PC-3 (cell line): Measurements from ENCODE around the gene SHROOM2. TPM values are rescaled to one million over a fixed set of nuclear protein-coding genes. Genes with fewer than 3 reads are reported as not detected.
"Not testable (repeated sequence)": the region's sequence is repeated elsewhere in the genome, so short reads cannot be mapped to it uniquely, and the experiment has no call there.

Source experiments
- ATAC-seq: fragments of 200-7000 bp; cut with Tn5 transposase; 2 replicates; pipeline ENCODE4 v1.9.1; 2020; ENCODE audit warnings: mild to moderate bottlenecking, moderate library complexity
- BruUV-seq: library from RNA; stranded (reverse); fragments of 400-500 nt; replicated peaks from 2 replicates; lab custom pipeline; 2021; lab: Mats Ljungman, UMichigan
- CTCF ChIA-PET: fragments of 300-600 bp; sonication (Branson Sonifier 250); formaldehyde crosslinking; loops from one replicate; lab custom pipeline; 2022; ENCODE audit warnings: antibody characterized with exemption; lab: Charles Lee
- POLR2A ChIA-PET: fragments of 300-600 bp; sonication (Branson Sonifier 250); formaldehyde crosslinking; loops from one replicate; lab custom pipeline; 2022; ENCODE audit warnings: antibody characterized with exemption; ENCODE audit not compliant: unreplicated experiment; lab: Charles Lee
- DNase-seq: peaks from one replicate; pipeline ENCODE4 v3.0.0-alpha.2; 2015
- H2AFZ ChIP-seq: fragments of 300-600 bp; sonication (generic); 2 replicates; pipeline ENCODE4 v1.6.0; 2016; ENCODE audit warnings: antibody characterized with exemption, low read length
- H3F3A ChIP-seq: fragments of 300-600 bp; sonication (generic); one replicate; pipeline ENCODE4 v1.6.0; 2017; ENCODE audit warnings: antibody characterized with exemption, low read length, control low read depth, mild to moderate bottlenecking; ENCODE audit not compliant: unreplicated experiment
- H3K27ac ChIP-seq: fragments of 300-600 bp; sonication (generic); 2 replicates; pipeline ENCODE4 v1.5.1; 2016; ENCODE audit warnings: mild to moderate bottlenecking, low read length
- H3K27me3 ChIP-seq: fragments of 300-600 bp; sonication (generic); 2 replicates; pipeline ENCODE4 v1.6.1; 2016; ENCODE audit warnings: low read length, mixed read lengths
- H3K36me3 ChIP-seq: fragments of 300-600 bp; sonication (generic); 2 replicates; pipeline ENCODE4 v1.6.1; 2016; ENCODE audit warnings: low read depth, mixed run types, low read length, mixed read lengths
- H3K4me1 ChIP-seq: fragments of 300-600 bp; sonication (generic); 2 replicates; pipeline ENCODE4 v1.5.1; 2016; ENCODE audit warnings: low read length; ENCODE audit not compliant: insufficient read depth
- H3K4me2 ChIP-seq: fragments of 300-600 bp; sonication (generic); 2 replicates; pipeline ENCODE4 v1.6.0; 2016; ENCODE audit warnings: low read length
- H3K4me3 ChIP-seq: fragments of 300-600 bp; sonication (generic); 2 replicates; pipeline ENCODE4 v1.5.1; 2016; ENCODE audit warnings: mild to moderate bottlenecking, low read length, mixed read lengths
- H3K79me2 ChIP-seq: fragments of 300-600 bp; sonication (generic); 2 replicates; pipeline ENCODE4 v1.6.1; 2017; ENCODE audit warnings: low read length, mixed read lengths
- H3K9ac ChIP-seq: fragments of 300-600 bp; sonication (generic); 2 replicates; pipeline ENCODE4 v1.6.0; 2016; ENCODE audit warnings: mild to moderate bottlenecking, low read length
- H3K9me2 ChIP-seq: fragments of 300-600 bp; sonication (generic); replicated peaks from 2 replicates; pipeline ENCODE4 v1.6.1; 2016; ENCODE audit warnings: mixed run types, low read length, mixed read lengths
- H3K9me3 ChIP-seq: fragments of 300-600 bp; sonication (generic); 2 replicates; pipeline ENCODE4 v1.6.1; 2016; ENCODE audit warnings: low read length, mixed read lengths
- H4K20me1 ChIP-seq: fragments of 300-600 bp; sonication (generic); 2 replicates; pipeline ENCODE4 v1.6.1; 2016; ENCODE audit warnings: low read length, mixed read lengths
- EZH2 ChIP-seq: fragments of 300-600 bp; sonication (generic); IDR thresholded peaks from one replicate; pipeline ENCODE4 v1.6.1; 2017; ENCODE audit warnings: antibody characterized with exemption, mild to moderate bottlenecking, low read length; ENCODE audit not compliant: unreplicated experiment
- EZH2phosphoT487 ChIP-seq: fragments of 300-600 bp; sonication (generic); IDR thresholded peaks from 2 replicates; pipeline ENCODE4 v1.6.1; 2018; ENCODE audit warnings: mild to moderate bottlenecking, antibody characterized with exemption, low read length, borderline replicate concordance
- intact Hi-C: fragments of 100-400 bp; cut with micrococcal nuclease; formaldehyde crosslinking; loops from 2 replicates; pipeline ENCODE4 v1.9.0; 2023
- total RNA-seq: library from RNA; depleted of rRNA; stranded (reverse); fragments of >200 nt; gene quantifications from 2 replicates; pipeline ENCODE4 v1.2.3, GENCODE V29; 2014
- TF ChIP-seq, protein P1 (sequence below): fragments of 300-600 bp; sonication (generic); conservative IDR thresholded peaks from 2 replicates; pipeline ENCODE4 v1.5.1; 2017; ENCODE audit warnings: antibody characterized with exemption, low read depth, mild to moderate bottlenecking, low read length

Gene SHROOM2
- total RNA-seq, 1 experiment from 2014 or later, result 6.5 TPM

DNA sequence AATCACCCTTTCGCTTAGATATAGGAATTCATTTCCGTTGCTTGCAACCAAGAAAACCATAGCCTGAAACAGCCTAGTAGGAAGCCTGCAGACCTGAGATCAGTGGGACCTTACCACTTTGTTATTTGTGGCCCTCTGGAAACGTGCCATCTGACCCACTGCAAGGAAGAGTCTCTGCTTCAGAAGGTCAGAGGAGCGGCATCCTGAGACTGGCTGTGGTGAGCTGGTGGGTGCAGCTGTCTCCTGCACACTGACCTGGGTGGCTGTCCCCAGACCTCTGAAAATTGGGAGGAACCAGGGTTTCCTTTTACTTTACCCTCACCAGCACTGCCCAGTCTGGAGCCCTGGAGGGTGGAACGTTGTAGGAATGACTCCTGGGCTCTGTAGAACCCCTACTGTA is 18.2 kb downstream of the SHROOM2 start:
- no peaks in the 10 kb centered on the region for H3K9me2 ChIP-seq
- intact Hi-C loops, result no loop called here
- H3K79me2 ChIP-seq, result no peaks in the 10 kb centered on the region
- peaks cover 4% of the 10 kb centered on the region; the same call in 1 of the 2 replicates for H3K9me3 ChIP-seq
- no peak overlapping the region for H3K4me2 ChIP-seq
- no peak overlapping the region for H3K27ac ChIP-seq
- no peak overlapping the region for H3K9ac ChIP-seq
- no peaks in the 10 kb centered on the region for H3F3A ChIP-seq
- H3K4me1 ChIP-seq, result no peaks in the 10 kb centered on the region
- BruUV-seq, result no TSS peak
- H3K4me3 ChIP-seq, result no peak overlapping the region
- ATAC-seq, result no peak
- H3K27me3 ChIP-seq, result no peaks in the 10 kb centered on the region
- TF ChIP-seq EZH2phosphoT487 (no peak), EZH2 (no peak)
- TF ChIP-seq, protein P1, sequence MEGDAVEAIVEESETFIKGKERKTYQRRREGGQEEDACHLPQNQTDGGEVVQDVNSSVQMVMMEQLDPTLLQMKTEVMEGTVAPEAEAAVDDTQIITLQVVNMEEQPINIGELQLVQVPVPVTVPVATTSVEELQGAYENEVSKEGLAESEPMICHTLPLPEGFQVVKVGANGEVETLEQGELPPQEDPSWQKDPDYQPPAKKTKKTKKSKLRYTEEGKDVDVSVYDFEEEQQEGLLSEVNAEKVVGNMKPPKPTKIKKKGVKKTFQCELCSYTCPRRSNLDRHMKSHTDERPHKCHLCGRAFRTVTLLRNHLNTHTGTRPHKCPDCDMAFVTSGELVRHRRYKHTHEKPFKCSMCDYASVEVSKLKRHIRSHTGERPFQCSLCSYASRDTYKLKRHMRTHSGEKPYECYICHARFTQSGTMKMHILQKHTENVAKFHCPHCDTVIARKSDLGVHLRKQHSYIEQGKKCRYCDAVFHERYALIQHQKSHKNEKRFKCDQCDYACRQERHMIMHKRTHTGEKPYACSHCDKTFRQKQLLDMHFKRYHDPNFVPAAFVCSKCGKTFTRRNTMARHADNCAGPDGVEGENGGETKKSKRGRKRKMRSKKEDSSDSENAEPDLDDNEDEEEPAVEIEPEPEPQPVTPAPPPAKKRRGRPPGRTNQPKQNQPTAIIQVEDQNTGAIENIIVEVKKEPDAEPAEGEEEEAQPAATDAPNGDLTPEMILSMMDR, result no peak
- H3K36me3 ChIP-seq, result no peaks in the 10 kb centered on the region
- ChIA-PET CTCF (no interaction called here), POLR2A (no interaction called here)
- H2AFZ ChIP-seq, result no peak overlapping the region
- H4K20me1 ChIP-seq, result no peaks in the 10 kb centered on the region
- DNase-seq, result no peak

DNA sequence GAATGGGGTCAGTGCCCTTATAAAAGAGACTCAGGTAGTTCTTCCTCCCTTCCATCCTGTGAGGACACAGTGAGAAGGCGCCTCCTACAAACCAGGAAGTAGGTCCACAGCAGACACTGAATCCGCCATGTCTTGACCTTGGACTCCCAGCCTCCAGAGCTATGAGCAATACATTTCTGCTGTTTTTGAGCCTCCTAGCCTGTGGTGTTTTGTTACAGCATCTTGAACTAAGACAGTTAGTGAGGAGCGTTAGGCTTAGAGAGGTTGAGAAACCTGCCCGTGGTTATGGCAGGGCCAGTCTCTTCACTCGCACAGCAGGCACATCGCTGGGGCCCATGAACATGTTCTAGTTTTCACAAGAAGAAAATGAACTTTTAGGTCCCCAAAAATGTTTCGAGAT is 19.7 kb downstream of the SHROOM2 start:
- Histone ChIP-seq H3F3A (no peaks in the 10 kb centered on the region), H3K36me3 (no peaks in the 10 kb centered on the region), H3K4me1 (no peaks in the 10 kb centered on the region), H3K9me2 (no peaks in the 10 kb centered on the region), H3K9me3 (no peaks in the 10 kb centered on the region), H3K27me3 (no peaks in the 10 kb centered on the region), H3K4me3 (no peak overlapping the region), H3K9ac (no peak overlapping the region), H3K4me2 (no peak overlapping the region), H3K27ac (no peak overlapping the region), H2AFZ (no peak overlapping the region), H3K79me2 (no peaks in the 10 kb centered on the region), H4K20me1 (no peaks in the 10 kb centered on the region)
- no TSS peak for BruUV-seq
- CTCF ChIA-PET, result no interaction called here
- TF ChIP-seq EZH2 (no peak), EZH2phosphoT487 (no peak)
- TF ChIP-seq, protein P1, result no peak
- intact Hi-C loops, result no loop called here
- ATAC-seq, result no peak
- POLR2A ChIA-PET, result no interaction called here
- DNase-seq, result no peak

DNA sequence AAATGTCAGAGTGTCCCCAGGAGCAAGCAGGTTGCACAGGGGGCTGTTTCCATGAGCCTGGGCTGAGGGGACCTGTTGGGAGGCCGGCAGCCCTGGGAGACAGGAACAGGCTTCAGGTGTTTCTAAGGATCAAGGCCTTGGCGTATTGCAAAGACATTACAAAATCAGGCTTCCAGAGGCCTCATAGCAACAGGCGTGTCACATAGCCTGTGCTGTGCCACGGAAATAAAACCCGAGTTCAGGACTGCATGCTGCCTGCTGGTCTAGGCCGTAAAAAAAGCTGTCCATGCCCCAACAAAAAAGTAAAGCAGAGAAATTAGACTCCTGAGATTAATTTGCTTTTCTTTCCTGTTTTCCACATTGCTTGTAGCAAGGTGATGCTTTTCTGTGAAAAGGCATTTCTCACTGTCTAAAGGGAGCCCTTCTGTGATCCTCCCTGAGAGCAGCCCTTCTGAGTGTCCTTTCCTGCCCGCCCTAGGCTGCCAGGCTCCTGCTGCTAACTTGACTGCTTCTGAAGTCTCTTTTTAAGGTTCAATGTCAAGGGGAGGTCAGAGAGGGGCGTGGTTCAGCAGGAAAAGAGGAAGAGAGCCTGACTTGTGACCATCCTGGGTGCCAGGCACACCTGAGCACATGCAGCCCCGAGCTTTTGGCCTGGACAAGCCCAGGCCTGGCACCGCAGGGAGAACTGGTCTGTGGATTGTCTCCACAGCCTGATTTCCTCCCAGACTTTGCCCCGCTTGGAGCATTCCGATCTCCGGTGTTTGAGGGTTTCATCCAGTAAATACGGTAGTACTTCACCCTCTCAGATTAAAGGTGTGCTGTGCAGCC is 21.3 kb downstream of the SHROOM2 start:
- ATAC-seq (no peak), DNase-seq (no peak)
- H3K4me2 ChIP-seq, result no peak overlapping the region
- H3K4me3 ChIP-seq, result no peak overlapping the region
- no peak overlapping the region for H3K9ac ChIP-seq
- H3K9me3 ChIP-seq, result no peaks in the 10 kb centered on the region
- POLR2A ChIA-PET, result no interaction called here
- no peaks in the 10 kb centered on the region for H3K4me1 ChIP-seq
- H2AFZ ChIP-seq, result no peak overlapping the region
- no peak overlapping the region for H3K27ac ChIP-seq
- H3K27me3 ChIP-seq, result no peaks in the 10 kb centered on the region
- CTCF ChIA-PET, result no interaction called here
- no peaks in the 10 kb centered on the region for H3F3A ChIP-seq
- H4K20me1 ChIP-seq, result no peaks in the 10 kb centered on the region
- BruUV-seq, result no TSS peak
- intact Hi-C loops, result no loop called here
- H3K79me2 ChIP-seq, result no peaks in the 10 kb centered on the region
- no peaks in the 10 kb centered on the region for H3K9me2 ChIP-seq
- H3K36me3 ChIP-seq, result no peaks in the 10 kb centered on the region
- TF ChIP-seq EZH2phosphoT487, result no peak
- TF ChIP-seq, protein P1, result no peak
- TF ChIP-seq EZH2, result no peak

DNA sequence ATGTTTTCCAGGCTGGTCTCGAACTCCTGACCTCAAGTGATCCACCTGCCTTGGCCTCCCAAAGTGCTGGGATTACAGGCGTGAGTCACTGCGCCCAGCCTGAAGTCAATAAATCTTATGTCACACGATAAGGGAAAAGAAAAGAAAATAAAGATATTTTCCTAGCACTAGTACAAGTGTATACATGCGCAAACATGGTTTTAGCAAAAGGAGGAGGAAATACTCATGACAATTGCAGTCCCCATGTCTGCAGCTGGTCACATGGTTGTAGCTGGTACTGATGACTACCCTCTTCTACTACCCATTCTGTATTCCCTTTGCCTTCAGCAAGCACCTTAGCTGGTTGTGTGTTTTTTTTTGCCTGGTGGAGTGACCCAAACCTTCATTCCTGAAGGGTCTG is 23.6 kb downstream of the SHROOM2 start:
- H3K4me3 ChIP-seq, H3K79me2 ChIP-seq, H3K27me3 ChIP-seq, H3K27ac ChIP-seq, CTCF ChIA-PET, H3F3A ChIP-seq, intact Hi-C loops, H3K4me1 ChIP-seq, DNase-seq, H2AFZ ChIP-seq, H4K20me1 ChIP-seq, H3K9me2 ChIP-seq, POLR2A ChIA-PET, BruUV-seq, H3K9me3 ChIP-seq, H3K36me3 ChIP-seq, ATAC-seq, H3K4me2 ChIP-seq, H3K9ac ChIP-seq: not testable (repeated sequence)
